Stimulated activated CD8-positive, alpha-beta memory T cell treated with anti-CD3 and anti-CD28 coated beads, Interleukin-4, amount 100 ng/mL, for 4 hours (primary cell): ENCODE results near the gene CEP57.
"Not testable (repeated sequence)": the region's sequence is repeated elsewhere in the genome, so short reads cannot be mapped to it uniquely, and the experiment has no call there.

ENCODE experiments used
- DNase-seq, 2 donors: peaks; one replicate each; pipeline ENCODE4 v3.0.0-alpha.2; 2020; ENCODE audit warnings: low read depth in 2 of 2, low spot score in 1 of 2

CEP57 gene

DNA sequence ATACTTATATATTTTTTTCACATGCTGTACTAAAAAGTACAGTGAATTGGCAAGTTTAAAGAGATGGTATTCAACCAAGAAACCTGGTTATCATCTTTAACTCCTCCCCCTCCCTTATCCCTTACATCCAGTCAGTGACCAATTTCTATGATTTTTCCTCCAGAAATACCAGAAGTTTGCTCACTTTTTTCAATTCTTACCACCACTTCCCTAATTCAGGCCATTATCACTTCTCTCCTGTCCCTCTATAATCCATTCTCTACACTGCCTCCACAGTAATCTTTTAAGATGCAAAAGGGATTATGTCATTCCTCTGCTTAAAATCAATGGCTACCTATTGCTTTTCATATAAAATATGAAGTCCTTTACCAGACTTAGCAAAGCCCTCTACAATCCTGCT is 62.8 kb downstream of the CEP57 start:
- DNase-seq = no peak

DNA sequence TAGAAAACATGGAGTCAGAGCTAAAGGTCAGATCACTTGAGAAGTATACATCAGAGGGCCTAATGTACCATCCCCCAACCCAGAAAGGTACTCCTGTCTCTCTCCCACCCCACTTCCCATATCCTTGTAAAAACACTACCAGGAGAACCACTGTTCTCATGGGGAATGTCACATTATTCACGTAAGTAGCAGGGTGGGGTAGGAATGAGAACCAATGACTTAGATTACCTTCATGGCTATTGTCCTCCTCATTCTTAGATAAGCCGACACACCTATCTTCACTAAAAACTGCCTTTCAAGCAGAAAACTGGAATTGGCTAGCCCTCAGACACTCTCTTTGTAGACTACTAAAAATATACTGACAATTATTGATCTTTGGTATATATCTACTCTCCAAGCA is 63.6 kb downstream of the CEP57 start:
- DNase-seq = no peak

DNA sequence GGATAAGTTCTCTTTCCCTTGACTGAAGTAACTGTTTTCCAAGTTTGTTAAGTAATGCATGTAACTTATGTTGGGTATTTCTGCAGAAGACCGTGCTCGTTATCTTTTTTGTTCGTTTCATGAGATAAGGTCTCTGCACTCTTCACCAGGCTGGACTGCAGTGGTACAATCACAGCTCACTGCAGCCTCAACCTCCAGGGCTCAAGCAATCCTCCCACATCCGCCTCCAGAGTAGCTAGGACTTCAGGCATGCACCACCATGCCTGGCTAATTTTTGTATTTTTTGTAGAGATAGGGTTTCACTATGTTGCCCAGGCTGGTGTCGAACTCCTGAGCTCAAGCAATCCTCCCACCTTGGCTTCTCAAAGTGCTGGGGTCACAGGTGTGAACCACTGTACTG is 64.1 kb downstream of the CEP57 start:
- DNase-seq = not testable (repeated sequence)

DNA sequence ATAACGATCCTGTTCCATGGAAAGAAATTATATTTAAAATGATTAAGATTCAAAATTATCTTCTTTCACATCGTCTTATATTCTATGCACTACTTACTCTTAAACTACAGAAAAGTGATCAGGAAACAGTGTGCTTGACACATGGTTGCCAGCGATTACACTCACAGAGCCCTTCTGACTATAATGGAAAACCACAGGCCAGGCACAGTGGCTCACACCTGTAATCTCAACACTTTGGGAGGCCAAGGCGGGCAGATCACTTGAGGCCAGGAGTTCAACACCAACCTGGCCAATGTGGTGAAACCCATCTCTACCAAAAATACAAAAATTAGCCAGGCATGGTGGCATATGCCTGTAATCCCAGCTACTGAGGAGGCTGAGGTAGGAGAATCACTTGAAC is 69.7 kb downstream of the CEP57 start:
- DNase-seq = not testable (repeated sequence)

DNA sequence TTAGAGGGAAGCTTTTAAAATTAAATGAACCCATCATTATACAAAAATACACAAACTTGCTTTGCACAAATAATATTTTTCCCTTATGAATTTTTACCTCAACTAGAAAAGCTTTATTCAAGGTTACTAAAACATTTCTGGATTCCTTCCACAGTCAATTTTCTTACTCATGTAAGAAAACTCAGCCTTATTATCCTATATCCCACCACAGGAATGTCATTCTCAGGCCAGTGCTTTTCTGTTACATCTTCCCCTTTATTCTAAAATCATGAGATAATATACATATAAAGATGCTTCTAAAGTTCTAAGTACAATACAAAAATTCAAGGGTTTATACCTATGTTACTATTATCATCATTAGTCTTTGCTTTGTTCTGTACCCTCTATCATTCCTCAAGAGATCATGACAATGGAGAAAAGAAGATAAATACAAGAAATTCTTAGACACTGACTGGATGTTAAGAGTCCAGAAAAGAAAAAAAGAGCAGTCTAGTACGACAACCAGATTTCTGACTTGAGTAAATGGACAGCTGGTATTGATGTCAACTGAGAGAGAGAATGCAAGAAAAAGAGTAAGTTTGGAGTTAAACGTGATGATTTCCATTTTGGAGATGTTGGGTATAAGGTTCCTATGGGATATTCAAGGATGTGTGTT is 73.3 kb downstream of the CEP57 start:
- DNase-seq = no peak

DNA sequence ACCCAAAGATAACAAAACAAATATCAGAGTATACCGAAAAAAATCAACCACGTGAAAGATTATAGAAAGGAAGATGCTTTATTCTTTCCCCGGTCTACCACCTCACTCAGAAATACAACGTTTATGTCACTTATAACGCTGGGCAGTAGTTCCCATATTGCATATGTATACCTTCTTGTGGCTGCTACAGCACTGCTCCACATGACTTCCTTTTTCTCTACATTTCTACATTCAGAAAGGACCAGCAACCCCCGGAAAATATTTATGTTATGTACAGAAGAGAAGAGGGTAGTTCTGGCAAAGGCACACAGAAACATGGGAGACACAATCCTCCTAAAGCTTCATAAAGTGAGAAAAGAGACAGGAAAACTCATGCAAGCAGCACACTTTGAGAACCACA is 76.8 kb downstream of the CEP57 start:
- DNase-seq = no peak

DNA sequence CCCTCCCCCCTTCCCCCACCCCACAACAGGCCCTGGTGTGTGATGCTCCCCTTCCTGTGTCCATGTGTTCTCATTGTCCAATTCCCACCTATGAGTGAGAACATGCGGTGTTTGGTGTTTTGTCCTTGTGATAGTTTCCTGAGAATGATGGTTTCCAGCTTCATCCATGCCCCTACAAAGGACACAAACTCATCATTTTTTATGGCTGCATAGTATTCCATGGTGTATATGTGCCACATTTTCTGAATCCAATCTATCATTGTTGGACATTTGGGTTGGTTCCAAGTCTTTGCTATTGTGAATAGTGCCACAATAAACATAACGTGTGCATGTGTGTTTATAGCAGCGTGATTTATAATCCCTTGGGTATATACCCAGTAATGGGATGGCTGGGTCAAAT is 80.6 kb downstream of the CEP57 start:
- DNase-seq = not testable (repeated sequence)

DNA sequence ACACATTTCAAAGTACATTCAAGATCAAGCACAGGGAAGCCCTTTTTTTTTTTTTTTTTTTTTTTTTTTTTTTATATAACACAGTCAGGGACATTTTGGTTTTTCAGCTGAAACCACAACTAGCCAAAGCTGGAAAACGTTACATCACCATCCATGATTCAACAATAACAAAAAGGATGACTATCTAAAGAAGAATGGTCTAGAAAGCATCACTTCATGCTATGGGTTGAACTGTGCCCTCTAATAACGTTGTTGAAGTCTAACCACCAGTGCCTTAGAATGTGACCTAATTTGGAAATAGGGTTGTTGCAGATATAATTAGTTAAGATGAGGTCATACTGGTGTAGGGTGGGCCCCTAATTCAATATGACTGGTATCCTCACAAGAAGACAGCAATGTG is 87.0 kb downstream of the CEP57 start:
- no peak for DNase-seq
